ENCODE data around the gene COL6A3. TPM values are rescaled to one million over a fixed set of nuclear protein-coding genes. Genes with fewer than 3 reads are reported as not detected.

COL6A3 gene
- total RNA-seq, 1 experiment from 2014 or later, result 0.81 TPM

- no peak overlapping the region for H3K4me2 ChIP-seq (ENCODE audit: insufficient read depth, insufficient read length, low read length)
- WGBS (ENCODE audit: extremely low coverage, insufficient read length, low lambda C conversion rate), result no CpG with 5 or more reads among the region's 2 CpGs
Measured at GRCh38 chr2:237390235-237390634, 23.7 kb downstream of the COL6A3 start.

More at GRCh38 chr2:237390235-237390634, 23.7 kb downstream of the COL6A3 start:
- H4K5ac ChIP-seq (ENCODE audit: insufficient read length, low read depth, low read length), result no peak overlapping the region
- H3K4me3 Mint-ChIP-seq, result no peak overlapping the region
- no peaks in the 10 kb centered on the region for H4K20me1 ChIP-seq (ENCODE audit: control insufficient read depth, insufficient read depth, insufficient read length)
- TF ChIP-seq, protein P1, sequence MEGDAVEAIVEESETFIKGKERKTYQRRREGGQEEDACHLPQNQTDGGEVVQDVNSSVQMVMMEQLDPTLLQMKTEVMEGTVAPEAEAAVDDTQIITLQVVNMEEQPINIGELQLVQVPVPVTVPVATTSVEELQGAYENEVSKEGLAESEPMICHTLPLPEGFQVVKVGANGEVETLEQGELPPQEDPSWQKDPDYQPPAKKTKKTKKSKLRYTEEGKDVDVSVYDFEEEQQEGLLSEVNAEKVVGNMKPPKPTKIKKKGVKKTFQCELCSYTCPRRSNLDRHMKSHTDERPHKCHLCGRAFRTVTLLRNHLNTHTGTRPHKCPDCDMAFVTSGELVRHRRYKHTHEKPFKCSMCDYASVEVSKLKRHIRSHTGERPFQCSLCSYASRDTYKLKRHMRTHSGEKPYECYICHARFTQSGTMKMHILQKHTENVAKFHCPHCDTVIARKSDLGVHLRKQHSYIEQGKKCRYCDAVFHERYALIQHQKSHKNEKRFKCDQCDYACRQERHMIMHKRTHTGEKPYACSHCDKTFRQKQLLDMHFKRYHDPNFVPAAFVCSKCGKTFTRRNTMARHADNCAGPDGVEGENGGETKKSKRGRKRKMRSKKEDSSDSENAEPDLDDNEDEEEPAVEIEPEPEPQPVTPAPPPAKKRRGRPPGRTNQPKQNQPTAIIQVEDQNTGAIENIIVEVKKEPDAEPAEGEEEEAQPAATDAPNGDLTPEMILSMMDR (conservative IDR thresholded peaks at IDR 0.05), result no peak
- no peak overlapping the region for H2BK20ac ChIP-seq (ENCODE audit: low read depth, low read length, poor library complexity, severe bottlenecking)
- no peak overlapping the region for H2BK5ac ChIP-seq (ENCODE audit: insufficient read length, low read length)
- H3K27ac Mint-ChIP-seq, result no peak overlapping the region
- H3T11ph ChIP-seq (ENCODE audit: low read length), result no peak overlapping the region
- H3K36me3 Mint-ChIP-seq (ENCODE audit: insufficient read depth in 1 of 3, low read depth in 3 of 3), result no peaks in the 10 kb centered on the region; a peak in 1 of 7 replicates
- H2AFZ ChIP-seq (ENCODE audit: low read length), result no peak overlapping the region
- H3K9ac ChIP-seq (ENCODE audit: extremely low read depth, insufficient read length, low read length), result no peak overlapping the region
- no peak overlapping the region for H2AK5ac ChIP-seq (ENCODE audit: insufficient read length, low read length)
- H3K56ac ChIP-seq (ENCODE audit: insufficient read length, low read depth, low read length), result no peak overlapping the region
- H3K4me1 Mint-ChIP-seq, result no peaks in the 10 kb centered on the region
- peaks cover 23% of the 10 kb centered on the region for H3K27me3 Mint-ChIP-seq (ENCODE audit: low read depth)
- no peak overlapping the region for H3K27ac ChIP-seq (ENCODE audit: insufficient read length, low read depth, low read length)
- no peak overlapping the region for H3K18ac ChIP-seq (ENCODE audit: insufficient read length, low read depth, low read length)
- no peak overlapping the region for H3K23ac ChIP-seq (ENCODE audit: insufficient read length, low read depth, low read length)
- no peaks in the 10 kb centered on the region for H3K9me3 ChIP-seq (ENCODE audit: control insufficient read depth, low read depth, low read length)
- H3K9me3 Mint-ChIP-seq, result no peaks in the 10 kb centered on the region
- no peak overlapping the region for H3K14ac ChIP-seq (ENCODE audit: insufficient read depth, low read length)
- no peak overlapping the region for H4K8ac ChIP-seq (replicated peaks; ENCODE audit: insufficient read length, low read depth, low read length)
- H3K23me2 ChIP-seq (ENCODE audit: insufficient read length, low read depth, low read length, poor library complexity, severe bottlenecking), result no peaks in the 10 kb centered on the region
- H3K79me1 ChIP-seq (ENCODE audit: insufficient read depth, low read depth, low read length, poor library complexity, severe bottlenecking), result no peaks in the 10 kb centered on the region
- no peaks in the 10 kb centered on the region for H3K27me3 ChIP-seq (ENCODE audit: insufficient read depth, low read length)
- H3K79me2 ChIP-seq (ENCODE audit: insufficient read depth, low read length), result no peaks in the 10 kb centered on the region
- H3K4me1 ChIP-seq (ENCODE audit: insufficient read depth, low read length), result no peaks in the 10 kb centered on the region
- H2BK12ac ChIP-seq (ENCODE audit: insufficient read length, low read depth, low read length), result no peak overlapping the region
- no peak overlapping the region for H2BK15ac ChIP-seq (ENCODE audit: low read depth, low read length)
- no peak for DNase-seq
- no peak overlapping the region for H2BK120ac ChIP-seq (ENCODE audit: low read depth, low read length, poor library complexity, severe bottlenecking)
- H4K91ac ChIP-seq (ENCODE audit: insufficient read length, low read depth, low read length), result no peak overlapping the region
- no peak overlapping the region for H3K4ac ChIP-seq (ENCODE audit: low read depth, low read length)

Measured in H9 (cell line).